Karpas-422 (cell line): ENCODE measurements around the gene CHIA. TPM values are rescaled to one million over a fixed set of nuclear protein-coding genes. Genes with fewer than 3 reads are reported as not detected.

Source experiments
- DNase-seq: peaks from one replicate; pipeline ENCODE4 v3.0.0-alpha.2; 2015
- H2AFZ ChIP-seq: fragments of 200-600 bp; sonication (generic); 2 replicates; pipeline ENCODE4 v1.6.1; 2014; ENCODE audit warnings: antibody characterized with exemption, low read length, mixed read lengths
- H3K27ac ChIP-seq: fragments of 200-600 bp; sonication (generic); 2 replicates; pipeline ENCODE4 v1.5.1; 2014; ENCODE audit warnings: mild to moderate bottlenecking, low read length, moderate library complexity
- H3K27me3 ChIP-seq: fragments of 200-600 bp; sonication (generic); 2 replicates; pipeline ENCODE4 v1.6.1; 2014; ENCODE audit warnings: low read length, mixed read lengths
- H3K36me3 ChIP-seq: fragments of 200-600 bp; sonication (generic); 2 replicates; pipeline ENCODE4 v1.6.1; 2014; ENCODE audit warnings: low read length, mixed read lengths; ENCODE audit not compliant: insufficient read depth
- H3K4me1 ChIP-seq: fragments of 200-600 bp; sonication (generic); 2 replicates; pipeline ENCODE4 v1.6.1; 2014; ENCODE audit warnings: mild to moderate bottlenecking, low read length, mixed read lengths
- H3K4me2 ChIP-seq: fragments of 200-600 bp; sonication (generic); 2 replicates; pipeline ENCODE4 v1.6.1; 2014; ENCODE audit warnings: low read length, low read depth, mild to moderate bottlenecking; ENCODE audit not compliant: poor library complexity, severe bottlenecking
- H3K4me3 ChIP-seq: fragments of 200-600 bp; sonication (generic); 2 replicates; pipeline ENCODE4 v1.5.1; 2014; ENCODE audit warnings: mild to moderate bottlenecking, antibody characterized with exemption, low read length, mixed read lengths
- H3K79me2 ChIP-seq: fragments of 200-600 bp; sonication (generic); 2 replicates; pipeline ENCODE4 v1.6.1; 2014; ENCODE audit warnings: mild to moderate bottlenecking, low read length, mixed read lengths
- H3K9ac ChIP-seq: fragments of 200-600 bp; sonication (generic); 2 replicates; pipeline ENCODE4 v1.6.0; 2014; ENCODE audit warnings: low read length
- H3K9me2 ChIP-seq: fragments of 200-600 bp; sonication (generic), shearing (Covaris generic); replicated peaks from 2 replicates; pipeline ENCODE4 v1.6.0; 2014; ENCODE audit warnings: mild to moderate bottlenecking, low read length, moderate library complexity; ENCODE audit not compliant: insufficient read depth
- H3K9me3 ChIP-seq: fragments of 300-700, 200-600 bp; sonication (generic); 2 replicates; pipeline ENCODE4 v1.6.1; 2014; ENCODE audit warnings: low read length, mixed read lengths
- H4K20me1 ChIP-seq: fragments of 200-600 bp; sonication (generic); 2 replicates; pipeline ENCODE4 v1.6.1; 2014; ENCODE audit warnings: mild to moderate bottlenecking, antibody characterized with exemption, low read length, low read depth; ENCODE audit not compliant: insufficient read depth
- total RNA-seq: library from RNA; depleted of rRNA; stranded (reverse); fragments of >200 nt; shearing (Covaris generic); gene quantifications from 2 replicates; pipeline ENCODE4 v1.2.3, GENCODE V29; 2014; ENCODE audit warnings: low replicate concordance

CHIA gene
- total RNA-seq, 1 experiment from 2014 or later, result not detected

- H2AFZ ChIP-seq, result no peak overlapping the region
- H4K20me1 ChIP-seq, result no peaks in the 10 kb centered on the region
- no peaks in the 10 kb centered on the region for H3K9me2 ChIP-seq
- H3K36me3 ChIP-seq, result no peaks in the 10 kb centered on the region
- no peaks in the 10 kb centered on the region for H3K79me2 ChIP-seq
- H3K4me3 ChIP-seq, result no peak overlapping the region
- H3K4me2 ChIP-seq, result no peak overlapping the region
- H3K9me3 ChIP-seq, result no peaks in the 10 kb centered on the region
- H3K9ac ChIP-seq, result no peak overlapping the region
- no peaks in the 10 kb centered on the region for H3K4me1 ChIP-seq
- H3K27me3 ChIP-seq, result no peaks in the 10 kb centered on the region
- H3K27ac ChIP-seq, result no peak overlapping the region
- DNase-seq, result no peak
Observed at GRCh38 chr1:111290104-111290503, 547 bp upstream of the CHIA start.

GRCh38 chr1:111294390-111294789 is 3.7 kb downstream of the CHIA start:
- Histone ChIP-seq H3K4me1 (no peaks in the 10 kb centered on the region), H3K27ac (no peak overlapping the region), H3K79me2 (no peaks in the 10 kb centered on the region), H3K9ac (no peak overlapping the region), H3K9me2 (no peaks in the 10 kb centered on the region), H3K4me3 (no peak overlapping the region), H3K4me2 (no peak overlapping the region), H3K27me3 (no peaks in the 10 kb centered on the region), H4K20me1 (no peaks in the 10 kb centered on the region), H2AFZ (no peak overlapping the region), H3K36me3 (no peaks in the 10 kb centered on the region), H3K9me3 (no peaks in the 10 kb centered on the region)
- DNase-seq, result no peak

GRCh38 chr1:111302374-111302773 is 11.7 kb downstream of the CHIA start:
- Histone ChIP-seq H3K4me3 (no peak overlapping the region), H3K36me3 (no peaks in the 10 kb centered on the region), H3K9ac (no peak overlapping the region), H3K79me2 (no peaks in the 10 kb centered on the region), H4K20me1 (no peaks in the 10 kb centered on the region), H2AFZ (no peak overlapping the region), H3K27ac (no peak overlapping the region), H3K9me3 (peaks cover 6% of the 10 kb centered on the region), H3K27me3 (no peaks in the 10 kb centered on the region), H3K9me2 (no peaks in the 10 kb centered on the region), H3K4me2 (no peak overlapping the region), H3K4me1 (peaks cover 8% of the 10 kb centered on the region)
- no peak for DNase-seq

- no peaks in the 10 kb centered on the region for H3K36me3 ChIP-seq
- no peak overlapping the region for H3K27ac ChIP-seq
- no peak overlapping the region for H3K4me2 ChIP-seq
- DNase-seq, result no peak
- H3K79me2 ChIP-seq, result no peaks in the 10 kb centered on the region
- no peak overlapping the region for H3K9ac ChIP-seq
- no peak overlapping the region for H3K4me3 ChIP-seq
- H4K20me1 ChIP-seq, result no peaks in the 10 kb centered on the region
- H3K27me3 ChIP-seq, result no peaks in the 10 kb centered on the region
- no peaks in the 10 kb centered on the region; the same call in 1 of the 2 replicates for H3K4me1 ChIP-seq
- no peaks in the 10 kb centered on the region for H3K9me2 ChIP-seq
- no peaks in the 10 kb centered on the region for H3K9me3 ChIP-seq
- H2AFZ ChIP-seq, result no peak overlapping the region
Observed at GRCh38 chr1:111309690-111310089, 19.0 kb downstream of the CHIA start.

- no peaks in the 10 kb centered on the region for H3K4me1 ChIP-seq
- no peaks in the 10 kb centered on the region for H3K27me3 ChIP-seq
- no peaks in the 10 kb centered on the region for H3K9me3 ChIP-seq
- H3K9me2 ChIP-seq, result no peaks in the 10 kb centered on the region
- H2AFZ ChIP-seq, result no peak overlapping the region
- DNase-seq, result no peak
- H3K79me2 ChIP-seq, result no peaks in the 10 kb centered on the region
- no peak overlapping the region for H3K9ac ChIP-seq
- no peaks in the 10 kb centered on the region for H3K36me3 ChIP-seq
- H3K27ac ChIP-seq, result no peak overlapping the region
- no peak overlapping the region for H3K4me2 ChIP-seq
- no peaks in the 10 kb centered on the region for H4K20me1 ChIP-seq
- H3K4me3 ChIP-seq, result no peak overlapping the region
Observed at GRCh38 chr1:111318523-111318922, 27.9 kb downstream of the CHIA start.

GRCh38 chr1:111320066-111320879 is 29.6 kb downstream of the CHIA start:
- H4K20me1 ChIP-seq, result no peaks in the 10 kb centered on the region
- no peaks in the 10 kb centered on the region for H3K9me2 ChIP-seq
- no peaks in the 10 kb centered on the region for H3K9me3 ChIP-seq
- no peak overlapping the region for H3K4me2 ChIP-seq
- no peak overlapping the region for H2AFZ ChIP-seq
- H3K27ac ChIP-seq, result no peak overlapping the region
- no peak overlapping the region for H3K9ac ChIP-seq
- no peaks in the 10 kb centered on the region for H3K36me3 ChIP-seq
- H3K4me3 ChIP-seq, result no peak overlapping the region
- H3K27me3 ChIP-seq, result no peaks in the 10 kb centered on the region
- H3K79me2 ChIP-seq, result no peaks in the 10 kb centered on the region
- DNase-seq, result no peak
- H3K4me1 ChIP-seq, result no peaks in the 10 kb centered on the region

- H3K4me1 ChIP-seq, result no peaks in the 10 kb centered on the region
- H2AFZ ChIP-seq, result no peak overlapping the region
- H4K20me1 ChIP-seq, result no peaks in the 10 kb centered on the region
- H3K4me2 ChIP-seq, result no peak overlapping the region
- no peaks in the 10 kb centered on the region for H3K9me2 ChIP-seq
- H3K27ac ChIP-seq, result no peak overlapping the region
- H3K9ac ChIP-seq, result no peak overlapping the region
- no peaks in the 10 kb centered on the region for H3K27me3 ChIP-seq
- no peak for DNase-seq
- no peaks in the 10 kb centered on the region for H3K79me2 ChIP-seq
- no peak overlapping the region for H3K4me3 ChIP-seq
- H3K9me3 ChIP-seq, result no peaks in the 10 kb centered on the region
- H3K36me3 ChIP-seq, result no peaks in the 10 kb centered on the region
Observed at GRCh38 chr1:111323231-111323630, 32.6 kb downstream of the CHIA start.

GRCh38 chr1:111332190-111332589 is 41.5 kb downstream of the CHIA start:
- Histone ChIP-seq H3K9ac (no peak overlapping the region), H3K79me2 (no peaks in the 10 kb centered on the region), H3K36me3 (no peaks in the 10 kb centered on the region; the same call in 1 of the 2 replicates), H3K9me2 (no peaks in the 10 kb centered on the region), H2AFZ (no peak overlapping the region), H3K27ac (no peak overlapping the region), H3K4me1 (no peaks in the 10 kb centered on the region), H3K9me3 (no peaks in the 10 kb centered on the region; the same call in 1 of the 2 replicates), H3K4me2 (no peak overlapping the region), H3K27me3 (no peaks in the 10 kb centered on the region), H4K20me1 (no peaks in the 10 kb centered on the region), H3K4me3 (no peak overlapping the region)
- DNase-seq, result no peak
